Liver (tissue), 3 donors: Measurements from ENCODE around the gene HEATR5A.

Experiments
- GABPA ChIP-seq, 2 donors: IDR thresholded peaks in 1 of 2; conservative IDR thresholded peaks in 1 of 2; 2 replicates each; pipeline ENCODE4 v1.6.1; 2016; ENCODE audit warnings: antibody characterized with exemption in 2 of 2, mild to moderate bottlenecking in 1 of 2, moderate library complexity in 1 of 2
- JUND ChIP-seq, 2 donors: IDR thresholded peaks; 2 replicates each; pipeline ENCODE4 v1.6.1; 2016; ENCODE audit warnings: antibody characterized with exemption in 2 of 2
- RAD21 ChIP-seq, 2 donors: IDR thresholded peaks; 2 replicates each; pipeline ENCODE4 v1.6.1; 2016; ENCODE audit warnings: antibody characterized with exemption in 2 of 2, mild to moderate bottlenecking in 2 of 2
- SP1 ChIP-seq: IDR thresholded peaks from 2 replicates; pipeline ENCODE4 v1.6.1; 2018; ENCODE audit warnings: antibody characterized with exemption, mild to moderate bottlenecking
- YY1 ChIP-seq: IDR thresholded peaks from 2 replicates; pipeline ENCODE4 v1.6.1; 2016; ENCODE audit warnings: antibody characterized with exemption, mild to moderate bottlenecking
- TF ChIP-seq, protein P1 (sequence below): fragments of 150-350 bp; IDR thresholded peaks from 2 replicates; pipeline ENCODE4 v1.5.1; 2017; ENCODE audit warnings: improper control_type of control experiment, low read depth, low read length; ENCODE audit not compliant: missing input control
- TF ChIP-seq, protein P2 (sequence below): IDR thresholded peaks from 2 replicates; pipeline ENCODE4 v1.6.1; 2016; ENCODE audit warnings: antibody characterized with exemption
- donor health status: healthy.
- donor health status: healthy.

DNA sequence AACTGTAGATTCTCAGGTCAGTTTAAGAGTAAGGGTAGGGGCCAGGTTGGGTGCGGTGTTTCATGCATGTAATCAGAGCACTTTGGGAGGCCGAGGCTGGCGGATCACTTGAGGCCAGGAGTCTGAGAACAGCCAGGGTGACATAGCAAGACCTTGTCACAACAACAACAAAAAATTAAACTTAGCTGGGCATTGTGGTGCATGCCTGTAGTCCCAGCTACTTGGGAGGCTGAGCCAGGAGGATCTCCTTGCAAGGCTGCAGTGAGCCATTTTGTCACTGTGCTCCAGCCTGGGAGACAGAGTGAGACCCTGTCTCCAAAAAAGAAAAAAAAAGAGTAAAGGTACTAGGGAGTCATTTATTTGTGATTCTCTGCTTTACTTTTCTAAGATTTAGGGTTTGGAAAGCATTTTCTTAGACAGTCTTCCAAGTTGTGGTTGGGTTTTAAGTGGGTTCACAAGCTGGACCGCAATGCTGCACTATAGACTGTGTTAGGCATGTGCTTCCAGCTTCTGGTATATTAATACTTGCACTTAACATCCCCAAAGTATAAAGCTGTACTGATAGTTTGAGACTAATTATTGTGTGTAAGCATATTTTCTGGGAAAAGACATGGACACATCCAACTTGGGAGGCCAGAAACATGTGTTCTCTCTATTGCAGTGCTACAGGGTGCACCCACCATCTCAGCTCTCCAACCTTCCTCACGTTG, 163.7 kb downstream of the HEATR5A start:
- no peak for TF ChIP-seq JUND (IDR thresholded peaks at IDR 0.05)
- TF ChIP-seq, protein P1, sequence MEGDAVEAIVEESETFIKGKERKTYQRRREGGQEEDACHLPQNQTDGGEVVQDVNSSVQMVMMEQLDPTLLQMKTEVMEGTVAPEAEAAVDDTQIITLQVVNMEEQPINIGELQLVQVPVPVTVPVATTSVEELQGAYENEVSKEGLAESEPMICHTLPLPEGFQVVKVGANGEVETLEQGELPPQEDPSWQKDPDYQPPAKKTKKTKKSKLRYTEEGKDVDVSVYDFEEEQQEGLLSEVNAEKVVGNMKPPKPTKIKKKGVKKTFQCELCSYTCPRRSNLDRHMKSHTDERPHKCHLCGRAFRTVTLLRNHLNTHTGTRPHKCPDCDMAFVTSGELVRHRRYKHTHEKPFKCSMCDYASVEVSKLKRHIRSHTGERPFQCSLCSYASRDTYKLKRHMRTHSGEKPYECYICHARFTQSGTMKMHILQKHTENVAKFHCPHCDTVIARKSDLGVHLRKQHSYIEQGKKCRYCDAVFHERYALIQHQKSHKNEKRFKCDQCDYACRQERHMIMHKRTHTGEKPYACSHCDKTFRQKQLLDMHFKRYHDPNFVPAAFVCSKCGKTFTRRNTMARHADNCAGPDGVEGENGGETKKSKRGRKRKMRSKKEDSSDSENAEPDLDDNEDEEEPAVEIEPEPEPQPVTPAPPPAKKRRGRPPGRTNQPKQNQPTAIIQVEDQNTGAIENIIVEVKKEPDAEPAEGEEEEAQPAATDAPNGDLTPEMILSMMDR, result no peak
- no peak for TF ChIP-seq RAD21 (IDR thresholded peaks at IDR 0.05)
- TF ChIP-seq, protein P2, sequence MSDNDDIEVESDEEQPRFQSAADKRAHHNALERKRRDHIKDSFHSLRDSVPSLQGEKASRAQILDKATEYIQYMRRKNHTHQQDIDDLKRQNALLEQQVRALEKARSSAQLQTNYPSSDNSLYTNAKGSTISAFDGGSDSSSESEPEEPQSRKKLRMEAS, result no peak
- TF ChIP-seq SP1, result no peak
- no peak for TF ChIP-seq GABPA (IDR thresholded peaks at IDR 0.05 in 1 of 2, conservative IDR thresholded peaks at IDR 0.05 in 1 of 2)
- TF ChIP-seq YY1, result no peak
